Activated gamma-delta T cell treated with Interleukin-2 at 50 U/mL for 16 hours (primary cell): ENCODE measurements around the gene SCCPDH.
"Not testable (repeated sequence)": the region's sequence is repeated elsewhere in the genome, so short reads cannot be mapped to it uniquely, and the experiment has no call there.

Experiments used
- DNase-seq: peaks from one replicate; pipeline ENCODE4 v3.0.0-alpha.2; 2020

SCCPDH gene

DNA sequence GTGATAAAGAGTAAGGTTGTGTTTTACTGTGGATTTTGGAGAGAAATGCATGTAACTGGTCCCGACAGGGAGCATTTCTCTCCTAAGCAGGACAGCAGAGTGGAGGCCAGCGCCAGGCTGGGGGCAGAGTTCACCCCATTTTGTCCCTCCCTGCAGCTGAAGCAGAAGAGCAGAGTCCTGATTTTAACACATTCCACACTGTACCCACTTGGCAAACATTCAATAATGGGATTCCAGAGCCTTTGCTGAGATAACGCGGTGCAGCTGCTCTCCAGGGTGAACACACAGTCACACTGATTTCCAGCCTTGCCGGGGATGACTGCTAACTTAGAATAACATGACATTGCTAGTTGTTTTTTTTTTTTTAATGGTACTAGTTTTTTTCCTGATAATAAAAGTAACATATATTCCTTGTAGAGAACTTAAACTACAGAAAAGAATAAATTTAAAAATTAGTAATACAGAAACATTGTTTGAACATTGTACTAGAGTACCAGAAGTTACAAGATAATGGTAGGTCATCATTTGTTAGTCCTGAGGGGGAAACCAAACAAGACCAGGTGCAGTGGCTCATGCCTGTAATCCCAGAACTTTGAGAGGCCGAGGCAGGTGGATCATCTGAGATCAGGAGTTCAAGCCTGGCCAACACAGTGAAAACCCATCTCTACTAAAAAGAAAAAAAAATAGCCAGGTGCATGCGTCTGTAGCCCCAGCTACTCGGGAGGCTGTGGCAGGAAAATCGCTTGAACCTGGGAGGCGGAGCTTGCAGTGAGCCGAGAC is 77.2 kb downstream of the SCCPDH start:
- DNase-seq = no peak

GRCh38 chr1:246803373-246803772 is 79.2 kb downstream of the SCCPDH start:
- DNase-seq = no peak

DNA sequence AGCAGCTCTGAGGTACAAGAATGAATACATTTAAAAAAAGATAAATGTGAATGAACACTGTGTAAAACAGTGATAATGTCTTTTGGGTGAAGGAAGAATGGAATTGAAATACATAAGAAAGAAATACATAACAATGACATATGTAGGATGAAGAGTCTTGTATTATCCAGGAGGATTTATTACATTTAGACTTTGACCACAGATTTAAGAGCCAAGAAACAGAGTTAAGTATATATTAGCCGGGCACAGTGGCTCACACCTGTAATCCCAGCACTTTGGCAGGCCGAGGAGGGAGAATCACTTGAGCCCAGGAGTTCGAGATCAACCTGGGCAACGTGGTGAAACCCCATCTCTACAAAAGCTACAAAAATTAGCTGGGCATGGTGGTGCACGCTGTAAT is 79.7 kb downstream of the SCCPDH start:
- no peak for DNase-seq

GRCh38 chr1:246805135-246805716 is 81.0 kb downstream of the SCCPDH start:
- no peak for DNase-seq

- DNase-seq = no peak
These were observed 85.3 kb downstream of the SCCPDH start for GRCh38 chr1:246809473-246809872.

DNA sequence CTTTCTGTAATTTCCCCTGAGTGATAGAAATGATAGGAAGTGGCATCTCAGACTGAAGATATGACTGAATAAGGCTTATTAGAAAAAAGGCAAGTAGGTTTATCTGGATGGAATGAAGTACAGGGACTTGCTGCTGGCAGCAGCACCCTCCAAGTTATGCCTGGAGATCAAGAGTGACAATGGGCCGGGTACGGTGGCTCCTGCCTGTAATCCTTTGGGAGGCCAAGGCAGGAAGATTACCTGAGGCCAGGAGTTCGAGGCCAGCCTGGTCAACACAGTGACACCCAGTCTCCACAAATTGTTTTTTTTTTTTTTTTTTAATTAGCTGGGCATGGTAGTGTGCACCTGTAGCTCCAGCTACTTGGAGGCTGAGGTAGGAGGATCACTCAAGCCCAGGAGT is 87.8 kb downstream of the SCCPDH start:
- DNase-seq = no peak

DNA sequence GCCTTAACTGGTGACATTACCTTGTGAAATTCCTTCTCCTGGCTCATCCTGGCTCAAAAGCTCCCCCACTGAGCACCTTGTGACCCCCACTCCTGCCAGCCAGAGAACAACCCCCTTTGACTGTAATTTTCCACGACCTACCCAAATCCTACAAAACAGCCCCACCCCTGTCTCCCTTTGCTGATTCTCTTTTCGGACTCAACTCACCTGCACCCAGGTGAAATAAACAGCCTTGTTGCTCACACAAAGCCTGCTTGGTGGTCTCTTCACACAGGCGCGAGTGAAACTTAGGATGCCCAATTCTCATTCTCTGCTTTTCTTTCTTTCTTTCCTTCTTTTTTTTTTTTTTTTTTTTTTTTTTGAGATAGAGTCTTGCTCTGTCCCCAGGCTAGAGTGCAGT is 89.1 kb downstream of the SCCPDH start:
- not testable (repeated sequence) for DNase-seq

- DNase-seq = no peak
These were observed 90.7 kb downstream of the SCCPDH start for GRCh38 chr1:246814890-246815289.

- no peak for DNase-seq
These were observed 91.6 kb downstream of the SCCPDH start for GRCh38 chr1:246815693-246816270.
